Activated B cell treated with CpG ODN at 0.5 μM for 24 hours (primary cell): ENCODE measurements around the gene CLP1. TPM values are rescaled to one million over a fixed set of nuclear protein-coding genes. Genes with fewer than 3 reads are reported as not detected.

ENCODE experiments used
- ATAC-seq: fragments of 200-7000 bp; cut with Tn5 transposase; one replicate; pipeline ENCODE4 v1.10.0; 2021; ENCODE audit warnings: low read depth, mild to moderate bottlenecking, moderate library complexity
- CTCF ChIA-PET: fragments of 350-600 bp; sonication (Branson Sonifier 250); formaldehyde crosslinking; loops from one replicate; lab custom pipeline; 2021; ENCODE audit warnings: antibody characterized with exemption; lab: Charles Lee
- POLR2A ChIA-PET: fragments of 350-600 bp; sonication (Branson Sonifier 250); formaldehyde crosslinking; loops from one replicate; lab custom pipeline; 2021; ENCODE audit warnings: antibody characterized with exemption; lab: Charles Lee
- DNase-seq: peaks from one replicate; pipeline ENCODE4 v3.0.0; 2022
- H3K27ac Mint-ChIP-seq: one replicate; pipeline ENCODE4 v1.8.0; 2020; ENCODE audit warnings: mixed read lengths
- H3K27me3 Mint-ChIP-seq: one replicate; pipeline ENCODE4 v1.8.0; 2021; ENCODE audit warnings: mixed read lengths
- H3K36me3 Mint-ChIP-seq: one replicate; pipeline ENCODE4 v1.8.0; 2021; ENCODE audit warnings: low read depth, mixed read lengths
- H3K4me1 Mint-ChIP-seq: one replicate; pipeline ENCODE4 v1.8.0; 2021; ENCODE audit warnings: mixed read lengths
- H3K4me3 Mint-ChIP-seq: one replicate; pipeline ENCODE4 v1.8.0; 2020; ENCODE audit warnings: mild to moderate bottlenecking, mixed read lengths
- H3K9me3 Mint-ChIP-seq: one replicate; pipeline ENCODE4 v1.8.0; 2020; ENCODE audit warnings: mixed read lengths
- intact Hi-C: fragments of 100-400 bp; cut with micrococcal nuclease; formaldehyde crosslinking; loops from one replicate; pipeline ENCODE4 v1.15.1; 2024
- total RNA-seq: library from RNA; stranded (reverse); gene quantifications from 2 replicates; pipeline ENCODE4 v1.2.3, GENCODE V29; 2022
- TF ChIP-seq, protein P1 (sequence below): fragments of 200-600 bp; IDR thresholded peaks from one replicate; pipeline ENCODE4 v1.8.0; 2022; ENCODE audit warnings: antibody characterized with exemption, mild to moderate bottlenecking

Gene CLP1
- total RNA-seq, 1 donor from 2014 or later: 20.4 TPM

DNA sequence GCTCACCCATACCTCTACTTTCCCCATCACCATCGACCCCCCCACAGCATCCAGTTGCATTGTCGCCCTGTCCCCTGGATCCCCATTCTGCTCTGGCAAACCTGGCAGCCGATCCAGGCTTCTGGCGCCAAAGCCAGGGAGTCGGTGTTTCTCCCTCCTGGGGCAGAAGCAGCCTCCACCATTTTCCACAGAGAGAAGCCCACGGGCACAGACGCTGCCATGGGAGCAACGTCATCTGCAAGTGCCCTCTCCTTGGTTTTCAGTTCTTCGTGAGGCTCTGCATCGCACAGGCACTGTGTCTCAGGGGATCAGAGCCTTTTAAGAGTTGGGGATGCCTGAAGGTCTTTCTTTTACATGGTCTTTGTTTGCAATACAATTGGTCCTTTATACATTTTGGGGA lies 10.2 kb upstream of the CLP1 start:
- ATAC-seq (no peak), DNase-seq (no peak)
- Mint-ChIP-seq H3K4me3 (no peak overlapping the region), H3K36me3 (no peaks in the 10 kb centered on the region), H3K27ac (no peak overlapping the region), H3K9me3 (no peaks in the 10 kb centered on the region), H3K4me1 (peaks cover 37% of the 10 kb centered on the region), H3K27me3 (peaks cover 72% of the 10 kb centered on the region)
- intact Hi-C loops: no loop called here
- CTCF ChIA-PET: interaction anchor here (0.9 to 1.7 kb wide), 5 partner anchors 80 to 302 kb away, joined by 3 to 7 read pairs (median 3); partner anchors contain the start of gene UBE2L6
- POLR2A ChIA-PET: interaction anchor here (0.5 kb wide), 1 partner anchor 20 kb away, joined by 6 read pairs; no protein-coding TSS in a partner anchor
- TF ChIP-seq, protein P1, sequence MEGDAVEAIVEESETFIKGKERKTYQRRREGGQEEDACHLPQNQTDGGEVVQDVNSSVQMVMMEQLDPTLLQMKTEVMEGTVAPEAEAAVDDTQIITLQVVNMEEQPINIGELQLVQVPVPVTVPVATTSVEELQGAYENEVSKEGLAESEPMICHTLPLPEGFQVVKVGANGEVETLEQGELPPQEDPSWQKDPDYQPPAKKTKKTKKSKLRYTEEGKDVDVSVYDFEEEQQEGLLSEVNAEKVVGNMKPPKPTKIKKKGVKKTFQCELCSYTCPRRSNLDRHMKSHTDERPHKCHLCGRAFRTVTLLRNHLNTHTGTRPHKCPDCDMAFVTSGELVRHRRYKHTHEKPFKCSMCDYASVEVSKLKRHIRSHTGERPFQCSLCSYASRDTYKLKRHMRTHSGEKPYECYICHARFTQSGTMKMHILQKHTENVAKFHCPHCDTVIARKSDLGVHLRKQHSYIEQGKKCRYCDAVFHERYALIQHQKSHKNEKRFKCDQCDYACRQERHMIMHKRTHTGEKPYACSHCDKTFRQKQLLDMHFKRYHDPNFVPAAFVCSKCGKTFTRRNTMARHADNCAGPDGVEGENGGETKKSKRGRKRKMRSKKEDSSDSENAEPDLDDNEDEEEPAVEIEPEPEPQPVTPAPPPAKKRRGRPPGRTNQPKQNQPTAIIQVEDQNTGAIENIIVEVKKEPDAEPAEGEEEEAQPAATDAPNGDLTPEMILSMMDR: no peak

DNA sequence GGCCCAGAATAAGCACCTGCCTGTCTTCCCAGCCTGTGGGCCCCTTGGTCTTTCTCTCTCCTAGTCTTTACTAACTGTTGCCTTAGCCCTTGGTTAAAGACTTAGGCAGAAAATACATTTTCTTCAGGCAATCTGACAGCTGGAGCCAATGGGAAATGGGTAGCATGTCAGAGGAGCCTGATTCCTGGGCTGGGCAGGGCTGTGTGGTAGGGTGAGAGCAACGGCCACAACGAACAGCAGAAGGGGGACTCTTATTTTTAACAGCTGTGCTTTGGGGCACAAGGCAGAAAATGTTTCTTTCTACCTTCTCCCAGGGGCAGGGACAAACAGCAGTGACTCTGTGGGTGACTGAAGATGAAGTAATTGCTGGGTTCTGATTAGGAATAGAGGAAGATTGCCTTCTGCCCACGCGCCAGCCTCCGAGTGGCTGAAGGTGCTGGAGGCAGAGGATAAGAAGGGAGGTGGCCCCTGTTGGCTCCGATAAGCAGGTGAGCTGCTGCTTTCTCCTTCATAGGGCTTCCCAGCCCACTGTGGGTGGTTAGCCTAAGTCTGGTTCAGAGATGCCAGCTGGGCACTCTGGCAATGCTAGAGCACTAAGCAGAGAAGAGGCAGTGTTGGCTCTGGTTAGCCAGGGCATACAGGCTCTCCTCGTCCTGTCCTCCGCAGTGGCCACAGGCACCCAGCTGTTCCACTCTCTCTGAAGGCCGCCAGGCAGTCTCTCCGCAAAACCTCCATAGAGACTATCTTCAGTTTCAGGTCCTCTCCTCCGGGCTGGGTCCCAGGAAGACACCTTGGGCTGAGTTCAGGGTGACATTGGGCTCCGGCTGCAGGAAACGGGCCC lies 9.4 kb upstream of the CLP1 start:
- Mint-ChIP-seq H3K27ac (no peak overlapping the region), H3K4me3 (peak overlapping the region; percentile 8), H3K36me3 (no peaks in the 10 kb centered on the region), H3K4me1 (peaks cover 37% of the 10 kb centered on the region), H3K9me3 (no peaks in the 10 kb centered on the region), H3K27me3 (peaks cover 68% of the 10 kb centered on the region)
- TF ChIP-seq, protein P1: no peak
- ATAC-seq: no peak
- intact Hi-C loops: no loop called here
- CTCF ChIA-PET: interaction anchor here (1.0 to 1.4 kb wide), 4 partner anchors 9 to 303 kb away, joined by 3 to 4 read pairs (median 4); no protein-coding TSS in a partner anchor
- no peak for DNase-seq
- POLR2A ChIA-PET: interaction anchor here (0.5 kb wide), 1 partner anchor 124 kb away, joined by 3 read pairs; no protein-coding TSS in a partner anchor

DNA sequence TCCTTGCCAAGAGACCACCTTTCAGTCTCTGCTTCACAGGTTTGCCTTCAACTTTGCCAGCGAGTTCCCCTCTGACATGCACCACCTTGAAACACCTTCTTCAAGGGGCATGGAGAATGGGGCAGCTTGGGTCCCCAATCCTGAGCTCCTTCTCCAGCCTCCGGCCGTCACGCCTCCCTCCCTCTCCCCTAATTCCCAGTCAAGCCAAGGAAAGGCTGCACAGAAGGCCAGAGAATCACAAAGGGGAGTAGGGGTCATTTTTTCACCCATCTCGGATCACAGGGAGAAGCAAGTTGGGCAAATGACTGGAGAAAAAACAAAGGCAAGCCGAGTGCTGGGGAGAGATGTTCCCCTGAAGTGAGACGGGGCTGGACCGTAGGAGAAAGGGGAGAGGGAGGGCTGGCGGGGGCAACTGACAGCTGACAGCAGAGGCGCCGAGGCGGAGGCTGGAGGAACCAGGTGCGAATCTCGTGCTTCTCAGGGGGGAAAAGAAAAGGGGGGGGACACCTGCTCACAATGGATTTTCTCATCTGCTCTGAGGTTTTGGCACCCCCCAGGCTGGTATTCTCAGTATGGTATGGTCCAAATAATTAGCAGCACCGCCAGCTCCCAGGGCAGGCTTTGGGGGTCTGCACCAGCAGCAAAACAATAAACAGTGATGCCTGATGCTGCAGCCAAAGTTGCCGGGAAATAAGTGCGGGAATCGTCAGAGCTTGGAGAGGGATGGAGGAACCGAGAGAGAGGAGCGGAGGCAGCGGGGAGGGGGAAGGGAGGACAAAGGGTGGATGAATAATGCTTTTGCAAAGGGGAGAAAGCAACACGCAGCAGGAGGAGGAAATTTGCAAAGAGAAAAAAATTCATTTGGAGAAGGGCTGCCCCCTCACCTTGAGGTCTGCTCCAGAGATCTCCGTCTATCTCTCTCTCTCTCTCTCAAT lies 8.5 kb upstream of the CLP1 start:
- POLR2A ChIA-PET: interaction anchor here (0.6 kb wide), 2 partner anchors 125 to 171 kb away, joined by 3 read pairs; no protein-coding TSS in a partner anchor
- no peak for DNase-seq
- intact Hi-C loops: no loop called here

DNA sequence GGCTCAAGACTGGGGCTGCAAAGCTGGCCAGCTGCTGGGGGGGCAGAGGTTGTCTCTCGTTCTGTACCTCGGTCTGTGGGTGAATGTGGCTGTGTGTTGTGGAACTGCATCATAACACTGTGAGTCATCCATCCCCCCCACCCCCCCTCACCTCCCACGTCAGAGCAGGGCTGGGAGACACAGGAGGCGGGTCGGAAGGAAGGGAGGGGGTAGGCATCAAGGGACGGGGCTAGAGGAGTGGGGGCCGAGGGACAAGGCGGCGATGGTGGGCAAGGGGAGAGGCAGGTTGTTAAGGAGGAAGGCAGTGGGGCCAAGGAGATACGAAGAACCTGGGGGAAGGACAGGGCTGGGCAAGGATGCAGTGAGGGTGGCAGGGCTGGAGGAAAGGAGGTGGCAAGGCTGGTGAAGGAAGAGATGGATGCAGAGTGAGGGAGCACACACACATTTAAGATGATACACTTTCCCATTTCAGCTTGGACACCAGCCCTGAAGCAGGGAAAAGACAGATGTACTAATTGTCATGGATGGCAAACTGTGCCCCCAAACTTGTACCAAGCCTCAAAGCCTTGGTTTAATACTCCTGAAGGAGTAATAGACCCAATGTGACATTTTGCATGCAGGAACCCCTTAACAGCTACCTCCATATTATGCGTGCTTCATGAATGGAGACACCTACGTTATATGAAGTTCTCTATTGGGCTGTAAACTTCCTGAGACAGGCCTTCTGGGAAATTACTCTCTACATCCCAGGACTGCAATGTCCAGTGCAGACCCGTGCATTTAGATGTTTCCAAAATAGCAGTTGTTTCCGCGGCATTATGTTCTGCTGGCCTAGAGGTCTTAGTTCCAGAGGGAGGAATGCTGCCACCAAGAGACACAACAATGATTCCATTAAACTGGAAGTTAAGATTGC lies 7.5 kb upstream of the CLP1 start, which contains the start of gene YPEL4:
TSS of gene YPEL4 (minus strand) at position 87 of the 913 bp plus-strand sequence. CDS start 2,805 bp downstream, outside the sequence.
- Mint-ChIP-seq H3K36me3 (no peaks in the 10 kb centered on the region), H3K27me3 (peaks cover 57% of the 10 kb centered on the region), H3K9me3 (no peaks in the 10 kb centered on the region), H3K4me1 (peaks cover 37% of the 10 kb centered on the region), H3K4me3 (peak within 1 kb of the TSS; percentile 39), H3K27ac (no peak within 1 kb of the TSS)
- peak; percentile 71 for ATAC-seq
- ChIA-PET POLR2A (interaction anchor here (0.6 kb wide), 1 partner anchor 172 kb away, joined by 3 read pairs; no protein-coding TSS in a partner anchor), CTCF (interaction anchor here (1.4 kb wide), 1 partner anchor 304 kb away, joined by 4 read pairs; no protein-coding TSS in a partner anchor)
- TF ChIP-seq, protein P1: no peak
- DNase-seq: no peak
- intact Hi-C loops: no loop called here

More for the DNA sequence above, 8.5 kb upstream of the CLP1 start:
- Mint-ChIP-seq H3K4me1 (peaks cover 37% of the 10 kb centered on the region), H3K27me3 (peaks cover 64% of the 10 kb centered on the region), H3K4me3 (peak overlapping the region; percentile 39), H3K9me3 (no peaks in the 10 kb centered on the region), H3K36me3 (no peaks in the 10 kb centered on the region), H3K27ac (no peak overlapping the region)
- TF ChIP-seq, protein P1: no peak
- ATAC-seq: no peak
- CTCF ChIA-PET: interaction anchor here (1.0 to 1.4 kb wide), 3 partner anchors 10 to 303 kb away, joined by 3 to 4 read pairs (median 4); no protein-coding TSS in a partner anchor
